HUES48 (cell line): Measurements from ENCODE around the gene HS6ST2.
"Not testable (repeated sequence)": the region's sequence is repeated elsewhere in the genome, so short reads cannot be mapped to it uniquely, and the experiment has no call there.

ENCODE experiments used
- H3K27ac ChIP-seq: one replicate; pipeline ENCODE4 v1.7.0; 2013; ENCODE audit warnings: low read depth, low read length, inconsistent platforms
- H3K27me3 ChIP-seq: 2 replicates; pipeline ENCODE4 v1.6.1; 2013; ENCODE audit warnings: mild to moderate bottlenecking, low read length; ENCODE audit not compliant: control insufficient read depth, insufficient read depth
- H3K36me3 ChIP-seq: 2 replicates; pipeline ENCODE4 v1.6.1; 2013; ENCODE audit warnings: low read length; ENCODE audit not compliant: control insufficient read depth, insufficient read depth
- H3K4me1 ChIP-seq: 2 replicates; pipeline ENCODE4 v1.6.1; 2013; ENCODE audit warnings: mild to moderate bottlenecking, low read length; ENCODE audit not compliant: control insufficient read depth, insufficient read depth
- H3K4me3 ChIP-seq: 2 replicates; pipeline ENCODE4 v1.5.1; 2013; ENCODE audit warnings: mild to moderate bottlenecking, low read depth, low read length
- H3K9ac ChIP-seq: 2 replicates; pipeline ENCODE4 v1.6.1; 2013; ENCODE audit warnings: mild to moderate bottlenecking, low read depth, low read length, moderate library complexity
- H3K9me3 ChIP-seq: 2 replicates; pipeline ENCODE4 v1.6.1; 2013; ENCODE audit warnings: low read length; ENCODE audit not compliant: control insufficient read depth, insufficient read depth

The HS6ST2 gene

GRCh38 chrX:132958091-132958703 is at the start of gene HS6ST2:
Gene HS6ST2, minus strand, starts transcription at chrX:132958629.
- Histone ChIP-seq H3K4me1 (peaks cover 30% of the 10 kb centered on the region), H3K4me3 (peak within 1 kb of the TSS; percentile 66), H3K36me3 (no peaks in the 10 kb centered on the region), H3K9me3 (no peaks in the 10 kb centered on the region), H3K27me3 (peaks cover 78% of the 10 kb centered on the region), H3K27ac (no peak within 1 kb of the TSS), H3K9ac (peak within 1 kb of the TSS; percentile 30)

- no peak overlapping the region for H3K9ac ChIP-seq
- H3K4me1 ChIP-seq: no peaks in the 10 kb centered on the region
- peaks cover 12% of the 10 kb centered on the region for H3K9me3 ChIP-seq
- H3K27me3 ChIP-seq: no peaks in the 10 kb centered on the region
- H3K36me3 ChIP-seq: no peaks in the 10 kb centered on the region
- no peak overlapping the region for H3K27ac ChIP-seq
- no peak overlapping the region for H3K4me3 ChIP-seq
Observed at GRCh38 chrX:133007458-133007857, 49.0 kb upstream of the HS6ST2 start.

- H3K27me3 ChIP-seq: 0 out of 2 replicates have a peak, but pooled peaks cover 3% of the 10 kb centered on the region
- H3K9ac ChIP-seq: no peak overlapping the region
- no peaks in the 10 kb centered on the region for H3K36me3 ChIP-seq
- H3K27ac ChIP-seq: no peak overlapping the region
- H3K4me3 ChIP-seq: no peak overlapping the region
- no peaks in the 10 kb centered on the region for H3K4me1 ChIP-seq
- H3K9me3 ChIP-seq: peaks cover 12% of the 10 kb centered on the region
Observed at GRCh38 chrX:133005616-133006015, 47.2 kb upstream of the HS6ST2 start.

GRCh38 chrX:133005042-133005441 is 46.6 kb upstream of the HS6ST2 start:
- 0 out of 2 replicates have a peak, but pooled peaks cover 3% of the 10 kb centered on the region for H3K27me3 ChIP-seq
- H3K27ac ChIP-seq: no peak overlapping the region
- no peaks in the 10 kb centered on the region for H3K4me1 ChIP-seq
- H3K9me3 ChIP-seq: peaks cover 12% of the 10 kb centered on the region
- no peak overlapping the region for H3K9ac ChIP-seq
- no peak overlapping the region for H3K4me3 ChIP-seq
- H3K36me3 ChIP-seq: no peaks in the 10 kb centered on the region

GRCh38 chrX:132999209-132999608 is 40.8 kb upstream of the HS6ST2 start:
- Histone ChIP-seq H3K9ac (no peak overlapping the region), H3K27ac (no peak overlapping the region), H3K27me3 (0 out of 2 replicates have a peak, but pooled peaks cover 3% of the 10 kb centered on the region), H3K4me3 (no peak overlapping the region), H3K9me3 (no peaks in the 10 kb centered on the region), H3K36me3 (no peaks in the 10 kb centered on the region), H3K4me1 (peaks cover 6% of the 10 kb centered on the region; the same call in 1 of the 2 replicates)

- peaks cover 8% of the 10 kb centered on the region; the same call in 1 of the 2 replicates for H3K27me3 ChIP-seq
- no peak overlapping the region for H3K9ac ChIP-seq
- H3K27ac ChIP-seq: no peak overlapping the region
- H3K4me3 ChIP-seq: no peak overlapping the region
- H3K36me3 ChIP-seq: no peaks in the 10 kb centered on the region
- H3K4me1 ChIP-seq: no peaks in the 10 kb centered on the region
- no peaks in the 10 kb centered on the region for H3K9me3 ChIP-seq
Observed at GRCh38 chrX:132990835-132991234, 32.4 kb upstream of the HS6ST2 start.

GRCh38 chrX:132986556-132986955 is 28.1 kb upstream of the HS6ST2 start:
- Histone ChIP-seq H3K27me3 (peaks cover 9% of the 10 kb centered on the region), H3K9ac (no peak overlapping the region), H3K9me3 (no peaks in the 10 kb centered on the region), H3K4me1 (0 out of 2 replicates have a peak, but pooled peaks cover 9% of the 10 kb centered on the region), H3K27ac (no peak overlapping the region), H3K4me3 (no peak overlapping the region), H3K36me3 (no peaks in the 10 kb centered on the region)

- Histone ChIP-seq H3K27me3 (peaks cover 4% of the 10 kb centered on the region; the same call in 1 of the 2 replicates), H3K9ac (no peak overlapping the region), H3K9me3 (no peaks in the 10 kb centered on the region), H3K36me3 (no peaks in the 10 kb centered on the region), H3K4me1 (0 out of 2 replicates have a peak, but pooled peaks cover 9% of the 10 kb centered on the region), H3K4me3 (no peak overlapping the region), H3K27ac (no peak overlapping the region)
Observed at GRCh38 chrX:132984058-132984650, 25.7 kb upstream of the HS6ST2 start.

GRCh38 chrX:132983496-132983895 is 25.1 kb upstream of the HS6ST2 start:
- Histone ChIP-seq H3K4me1 (0 out of 2 replicates have a peak, but pooled peaks cover 9% of the 10 kb centered on the region), H3K9ac (no peak overlapping the region), H3K27ac (no peak overlapping the region), H3K4me3 (no peak overlapping the region), H3K27me3 (peaks cover 4% of the 10 kb centered on the region; the same call in 1 of the 2 replicates), H3K9me3 (no peaks in the 10 kb centered on the region), H3K36me3 (no peaks in the 10 kb centered on the region)

GRCh38 chrX:132980035-132980434 is 21.6 kb upstream of the HS6ST2 start:
- H3K36me3 ChIP-seq, H3K9ac ChIP-seq, H3K9me3 ChIP-seq, H3K27ac ChIP-seq, H3K4me1 ChIP-seq, H3K4me3 ChIP-seq, H3K27me3 ChIP-seq: not testable (repeated sequence)

GRCh38 chrX:132968296-132968949 is 10.0 kb upstream of the HS6ST2 start:
- Histone ChIP-seq H3K4me1 (peaks cover 8% of the 10 kb centered on the region), H3K27me3 (peaks cover 12% of the 10 kb centered on the region; the same call in 1 of the 2 replicates), H3K9ac (no peak overlapping the region), H3K36me3 (no peaks in the 10 kb centered on the region), H3K4me3 (no peak overlapping the region), H3K9me3 (no peaks in the 10 kb centered on the region), H3K27ac (no peak overlapping the region)
